HG03108 (cell line): ENCODE measurements around the gene FBXO47.

ENCODE experiments used
- ATAC-seq: cut with Tn5 transposase; IDR thresholded peaks from one replicate; pipeline ENCODE4 v1.9.1; 2021; ENCODE audit warnings: moderate library complexity; ENCODE audit not compliant: unreplicated experiment

FBXO47 gene

DNA sequence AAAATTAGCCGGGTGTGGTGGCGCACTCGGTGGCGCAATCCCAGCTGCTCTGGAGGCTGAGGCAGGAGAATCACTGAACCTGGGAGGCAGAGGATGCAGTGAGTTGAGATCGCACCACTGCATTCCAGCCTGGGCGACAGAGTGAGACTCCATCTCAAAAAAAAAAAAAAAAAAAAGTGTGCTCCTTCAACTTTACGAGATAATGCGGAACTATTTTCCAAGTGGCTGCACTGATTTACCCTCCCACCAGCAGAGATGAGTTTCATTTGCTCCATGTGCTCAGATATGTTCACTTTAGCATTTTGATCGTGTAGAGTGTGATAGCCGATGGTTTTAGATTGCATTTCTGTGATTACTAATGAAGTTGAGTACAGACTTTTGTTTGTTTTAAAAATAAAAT, 61.8 kb downstream of the FBXO47 start:
- no peak for ATAC-seq

DNA sequence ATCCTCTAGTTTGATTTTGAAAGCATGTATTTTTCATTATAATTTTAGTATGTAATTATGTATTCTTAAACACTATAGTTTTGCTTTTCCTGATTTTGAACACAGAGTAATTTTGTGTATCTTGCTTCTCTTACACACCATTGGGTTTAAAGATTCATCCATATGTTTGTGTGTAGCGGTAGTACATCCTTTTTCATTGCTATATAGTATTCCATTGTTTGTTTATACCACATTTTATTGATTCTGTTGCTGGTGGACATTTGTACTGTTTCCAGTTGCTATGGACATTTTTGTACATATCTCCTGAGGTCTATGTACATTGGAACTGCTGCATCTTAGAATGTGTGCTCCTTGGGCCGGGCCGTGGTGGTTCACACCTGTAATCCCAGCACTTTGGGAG, 62.3 kb downstream of the FBXO47 start:
- ATAC-seq: no peak

DNA sequence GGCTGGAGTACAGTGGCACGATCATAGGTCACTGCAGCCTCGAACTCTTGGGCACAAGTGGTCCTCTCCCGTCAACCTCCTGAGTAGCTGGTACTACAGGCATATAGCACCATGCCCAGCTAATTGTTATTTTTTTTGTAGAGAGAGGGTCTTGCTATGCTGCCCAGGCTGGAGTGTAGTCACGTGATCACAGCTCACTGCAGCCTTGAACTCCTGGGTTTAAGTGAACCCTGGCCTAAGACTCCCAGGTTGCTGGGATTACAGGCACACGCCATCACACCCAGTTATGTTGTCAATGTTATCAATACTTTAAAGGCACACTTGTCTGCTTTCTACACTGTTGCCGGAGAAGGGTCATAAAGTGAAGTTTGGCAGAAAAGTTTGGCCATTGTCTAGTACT, 63.8 kb downstream of the FBXO47 start:
- no peak for ATAC-seq

DNA sequence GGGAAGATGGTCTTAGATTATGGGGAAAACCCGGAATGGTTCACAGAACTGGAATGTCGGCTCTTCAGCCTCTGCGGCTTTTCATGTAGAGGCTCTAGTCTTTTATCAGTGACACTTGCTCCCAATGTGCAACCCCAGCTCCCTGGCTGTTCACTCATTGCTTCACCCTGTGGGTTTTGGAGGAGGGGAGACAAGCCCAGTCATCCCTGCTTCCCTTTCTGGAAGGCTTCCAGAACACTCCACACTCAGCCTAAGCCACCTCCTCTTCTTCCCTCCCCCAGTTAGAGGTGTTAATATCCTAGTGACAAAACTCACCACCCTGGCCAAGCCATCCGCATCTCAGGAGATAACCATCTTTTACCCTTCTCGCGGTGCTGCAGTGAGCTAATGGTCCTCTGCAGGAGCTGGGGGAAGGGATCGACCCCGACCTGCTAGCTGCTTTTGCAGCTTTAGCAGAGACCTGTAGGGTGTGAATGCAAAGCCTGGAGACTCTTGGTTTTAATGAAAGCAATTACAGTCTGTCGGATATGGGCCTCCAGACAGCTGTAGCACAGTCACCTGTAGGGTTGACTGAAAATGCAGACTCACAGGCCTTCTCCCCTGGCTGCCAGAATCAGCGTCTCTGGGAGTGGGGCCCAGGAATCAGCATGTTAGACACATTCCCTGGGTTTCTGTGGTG, 66.1 kb downstream of the FBXO47 start:
- ATAC-seq: no peak

DNA sequence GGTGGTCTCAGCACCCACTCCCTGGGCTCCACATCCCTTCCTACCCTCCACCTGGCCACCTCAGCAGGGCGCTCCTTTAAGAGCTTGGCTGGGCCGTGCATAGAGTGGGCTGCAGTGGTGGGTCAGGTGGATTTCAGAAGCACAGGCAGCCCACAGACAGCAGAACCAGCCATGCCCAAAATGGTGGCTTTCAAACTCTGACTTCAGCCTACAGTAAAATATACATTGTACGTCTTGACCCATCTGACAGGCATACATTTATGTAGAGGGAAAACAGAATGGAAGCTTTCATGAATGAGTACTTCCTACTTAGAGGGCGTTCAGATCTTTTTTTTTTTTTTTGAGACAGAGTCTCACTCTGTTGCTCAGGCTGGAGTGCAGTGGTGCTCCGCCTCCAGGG, 67.8 kb downstream of the FBXO47 start:
- ATAC-seq: no peak

DNA sequence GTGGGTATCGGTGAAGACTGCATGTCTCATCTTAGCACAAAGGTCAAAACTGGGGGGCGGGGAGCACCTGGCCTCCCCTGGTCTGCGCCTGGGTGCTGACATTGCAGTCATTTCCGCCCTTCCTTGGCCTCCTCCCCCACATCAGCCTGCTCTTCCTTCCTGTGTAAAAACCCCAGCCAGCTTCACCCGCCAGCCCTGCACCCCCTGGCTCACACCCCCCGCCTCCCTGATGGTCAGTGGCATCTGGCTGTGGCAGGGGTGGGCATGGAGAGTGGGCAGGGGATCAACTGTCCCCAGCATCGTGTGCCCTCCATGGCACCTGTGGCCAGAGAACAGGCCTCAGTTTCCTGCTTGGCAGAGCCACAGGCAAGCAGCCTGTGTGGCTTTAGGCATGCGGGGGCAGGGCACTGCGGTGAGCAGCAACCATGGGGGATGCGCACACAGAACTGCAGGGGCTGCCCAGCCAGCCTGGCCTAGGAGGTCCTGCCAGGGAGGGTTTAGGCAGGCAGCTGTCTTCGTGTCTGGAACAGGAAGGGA, 68.3 kb downstream of the FBXO47 start:
- peak; percentile 85 for ATAC-seq

DNA sequence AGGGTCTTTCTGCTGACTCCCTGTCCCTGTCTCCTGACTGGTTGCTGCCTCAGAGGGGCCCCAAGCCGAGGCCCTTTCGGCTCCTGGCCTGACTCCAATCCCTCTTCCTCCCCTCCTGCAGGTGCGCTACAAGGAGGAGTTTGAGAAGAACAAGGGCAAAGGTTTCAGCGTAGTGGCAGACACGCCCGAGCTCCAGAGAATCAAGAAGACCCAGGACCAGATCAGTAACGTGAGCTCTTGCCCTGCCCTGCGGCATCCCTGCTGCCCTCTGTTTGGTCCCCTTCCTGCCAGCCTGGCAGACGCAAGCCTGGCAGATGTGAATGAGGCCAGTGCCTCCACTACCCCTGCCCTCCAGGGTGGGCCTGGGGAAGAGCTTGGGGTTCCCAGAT, 68.9 kb downstream of the FBXO47 start:
- ATAC-seq: peak; percentile 13

DNA sequence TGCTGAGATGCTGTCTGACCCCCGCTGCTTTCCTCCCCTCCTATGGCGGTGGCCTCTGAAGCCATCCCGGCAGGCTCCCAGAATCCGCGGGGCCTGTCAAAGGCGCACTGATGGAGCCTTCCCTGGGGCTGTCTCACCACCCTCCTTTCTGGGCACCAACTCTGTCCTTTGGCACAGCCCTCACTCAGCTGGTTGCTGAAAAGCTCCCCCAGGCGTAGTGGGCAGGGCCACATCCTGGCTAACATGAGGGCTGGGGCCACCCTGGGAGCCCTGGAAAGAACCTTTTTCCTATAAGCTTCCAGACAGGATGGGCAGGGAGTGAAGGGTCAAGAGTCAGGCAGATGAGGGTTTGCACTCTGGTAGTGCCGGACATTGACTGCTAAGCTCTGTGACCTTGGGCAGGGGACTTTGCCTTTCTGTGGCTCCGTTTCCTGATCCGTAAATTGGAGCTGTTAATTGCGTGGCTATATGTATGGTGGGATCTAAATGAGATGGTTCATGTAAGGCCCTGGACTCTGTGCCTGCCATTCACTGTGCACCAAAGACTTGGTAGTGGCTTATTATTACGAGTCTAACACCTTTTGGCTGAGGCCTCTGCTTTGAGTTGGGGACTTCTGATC, 69.4 kb downstream of the FBXO47 start:
- ATAC-seq: no peak

DNA sequence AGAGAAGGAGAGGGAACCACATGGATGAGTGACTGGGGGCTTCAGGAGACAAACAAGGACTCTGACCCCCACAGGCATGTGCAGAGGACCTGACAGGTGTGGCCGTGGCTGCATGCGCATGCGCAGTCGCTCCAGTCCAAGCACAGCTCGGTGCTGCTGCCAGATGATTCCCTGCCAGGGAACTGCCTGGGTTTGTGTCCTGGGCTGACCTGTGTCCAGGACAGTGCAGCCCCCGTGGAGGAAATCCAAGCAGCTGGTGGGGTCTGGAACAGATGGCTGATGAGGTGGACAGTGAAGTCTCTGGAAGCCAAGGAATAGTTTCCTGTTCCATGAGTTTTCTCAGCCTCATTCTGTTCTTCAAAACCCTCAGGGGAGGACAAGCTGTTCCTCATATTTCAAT, 70.0 kb downstream of the FBXO47 start:
- ATAC-seq: no peak

DNA sequence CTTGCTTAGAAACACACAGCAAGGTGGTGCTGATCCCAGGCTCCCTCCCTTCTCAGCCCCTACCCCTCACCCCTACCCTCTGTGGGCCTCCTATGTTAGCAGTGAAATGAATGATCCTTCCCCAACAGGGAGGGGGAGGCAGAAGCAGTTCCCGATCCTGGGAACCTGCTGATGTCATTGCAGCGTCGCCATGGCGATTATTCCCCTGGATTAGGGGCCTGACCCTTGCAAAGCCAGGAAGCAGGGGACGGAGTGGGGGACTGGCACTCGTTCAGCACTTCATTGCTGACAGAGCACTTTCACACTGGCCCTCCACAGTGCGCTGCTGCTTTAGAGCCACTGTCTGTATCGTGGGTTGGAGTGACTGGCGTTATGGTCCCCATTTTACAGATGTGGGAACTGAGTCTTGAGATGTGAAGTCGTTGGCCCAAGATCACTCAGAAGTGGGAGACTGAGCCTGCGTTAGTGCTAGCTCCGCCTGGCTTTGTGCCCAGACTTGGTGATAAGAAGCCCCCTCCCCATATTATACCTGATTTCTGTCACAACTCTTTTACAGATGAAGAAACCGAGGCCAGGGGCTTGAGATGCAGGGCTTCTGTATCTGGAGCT, 70.8 kb downstream of the FBXO47 start:
- ATAC-seq: no peak

DNA sequence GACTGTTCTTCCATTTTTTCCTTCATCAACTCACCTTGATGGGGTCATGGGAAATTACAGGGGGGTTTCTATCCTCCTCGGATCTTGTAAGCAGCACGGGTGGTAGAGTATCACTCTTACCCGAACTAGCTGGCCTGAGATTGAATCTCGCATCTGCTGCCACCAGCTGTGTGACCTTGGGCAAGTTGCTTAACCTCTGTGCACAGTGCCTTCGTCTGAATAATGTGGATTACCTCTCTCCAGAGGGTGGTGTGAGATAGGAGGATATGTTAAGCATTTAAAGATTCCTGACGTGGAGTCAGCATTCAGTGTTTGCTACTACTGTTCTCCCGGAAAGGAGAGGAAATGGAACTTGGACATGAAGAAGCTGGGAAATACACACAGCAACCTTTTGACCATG, 72.9 kb downstream of the FBXO47 start:
- no peak for ATAC-seq

DNA sequence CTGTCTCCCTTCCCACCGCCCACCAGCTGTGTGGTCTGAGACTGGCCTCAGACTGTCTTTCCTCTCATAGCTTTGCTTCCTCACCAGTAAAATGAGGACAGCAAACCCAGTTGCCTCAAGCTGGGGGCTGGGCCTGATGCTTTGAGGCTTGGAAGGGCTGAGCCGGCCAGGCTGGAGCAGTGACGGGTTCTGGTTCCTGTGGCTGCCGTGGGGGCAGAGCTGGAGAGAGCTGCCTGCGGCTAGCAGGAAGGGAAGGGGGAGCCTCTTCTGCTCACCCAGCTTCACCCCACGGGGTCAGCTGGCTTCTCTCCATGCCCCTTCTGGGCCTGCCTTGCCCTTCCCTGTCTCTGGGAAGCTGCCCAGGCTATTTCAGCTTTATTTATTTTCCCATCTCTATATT, 73.6 kb downstream of the FBXO47 start:
- ATAC-seq: no peak

DNA sequence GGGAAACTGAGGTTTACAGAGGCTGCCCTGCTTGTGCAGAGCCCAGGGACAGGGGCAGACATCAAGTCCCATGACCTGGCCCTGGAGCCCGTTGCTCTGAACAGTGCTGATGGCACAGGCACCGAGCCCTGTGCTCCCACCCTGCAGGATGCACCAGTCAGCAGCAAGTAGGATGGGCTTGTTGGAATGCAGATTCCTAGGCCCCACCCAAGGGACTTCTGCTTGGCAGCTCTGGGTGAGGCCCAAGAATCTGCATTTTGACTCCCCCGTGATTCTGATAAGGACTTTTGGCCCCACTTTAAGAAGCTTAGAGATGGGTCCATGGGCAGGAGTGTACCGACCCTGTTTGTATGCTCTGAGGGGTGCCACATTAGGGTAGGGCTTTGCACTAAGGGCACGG, 74.1 kb downstream of the FBXO47 start:
- no peak for ATAC-seq

DNA sequence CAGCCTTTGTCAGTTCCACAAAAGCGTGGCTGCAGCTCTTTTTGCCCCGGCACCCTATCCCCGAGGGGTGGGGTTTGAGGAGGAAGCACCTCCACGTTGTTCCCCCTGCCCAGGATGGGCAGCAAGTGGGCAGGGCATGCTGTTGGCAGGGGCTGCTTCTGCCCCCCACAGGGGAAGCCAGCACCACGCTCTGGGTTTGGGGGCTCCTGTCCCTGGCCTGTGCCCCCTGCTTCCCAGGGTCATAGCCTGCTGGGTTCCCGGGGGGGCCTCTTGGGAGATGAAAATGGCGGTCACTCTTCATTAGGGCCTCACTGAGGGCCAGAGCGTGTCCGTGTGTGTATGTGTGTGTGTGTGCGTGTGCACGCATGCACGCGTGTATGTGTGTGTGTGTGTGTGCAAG, 74.6 kb downstream of the FBXO47 start:
- ATAC-seq: no peak

DNA sequence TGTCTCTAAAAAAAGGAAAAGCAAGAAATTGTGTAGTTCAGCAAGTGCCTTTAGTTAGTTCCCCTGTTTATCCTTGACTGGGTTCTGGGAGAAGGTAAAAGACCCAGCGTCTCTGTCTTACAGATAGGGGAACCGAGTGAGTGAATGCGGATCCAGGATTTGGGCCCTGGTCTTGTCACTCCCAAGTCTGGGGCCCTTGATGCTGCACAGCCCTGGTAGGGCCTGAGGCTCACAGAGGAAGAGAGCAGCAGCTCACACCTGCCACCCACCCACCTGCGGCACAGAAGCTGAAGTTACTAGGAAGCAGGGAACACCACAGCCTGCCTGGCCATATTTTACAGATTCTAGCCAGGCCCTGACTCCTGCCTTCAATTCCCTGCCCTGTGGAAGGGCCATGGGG, 75.1 kb downstream of the FBXO47 start:
- ATAC-seq: no peak

DNA sequence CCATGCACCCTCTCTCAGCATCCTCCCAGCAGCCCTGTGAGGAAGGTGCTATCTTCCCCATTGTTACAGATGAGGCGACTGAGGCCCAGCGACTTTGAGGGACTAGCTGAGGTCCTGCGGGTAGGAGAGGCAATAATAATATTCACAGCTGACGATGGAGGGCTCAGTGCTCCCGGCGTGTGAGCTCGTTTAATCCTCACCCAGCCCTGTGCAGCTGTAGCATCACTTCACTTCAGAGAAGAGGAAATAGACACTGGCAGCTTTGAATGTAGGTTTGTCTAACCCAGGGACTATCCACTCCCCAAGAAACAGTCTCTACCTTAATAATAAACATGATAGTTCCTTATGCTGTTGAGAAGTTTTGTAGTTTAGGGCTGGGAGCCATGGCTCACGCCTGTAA, 75.8 kb downstream of the FBXO47 start:
- ATAC-seq: no peak

DNA sequence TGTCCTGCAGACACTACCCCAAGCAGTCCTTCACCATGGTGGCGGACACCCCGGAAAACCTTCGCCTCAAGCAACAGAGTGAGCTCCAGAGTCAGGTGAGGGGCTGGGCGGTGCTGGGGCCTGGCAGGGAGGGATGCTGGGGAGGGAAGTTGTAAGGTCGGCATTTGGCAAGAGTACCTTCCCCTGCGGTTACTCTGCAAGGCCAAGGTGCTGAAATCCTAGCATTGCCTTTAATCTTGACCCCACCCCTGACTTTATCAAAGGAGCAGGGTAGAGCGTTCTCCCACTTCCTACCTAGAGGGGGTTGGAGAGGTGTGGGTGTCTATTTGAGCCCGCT, 76.8 kb downstream of the FBXO47 start:
- ATAC-seq: no peak

DNA sequence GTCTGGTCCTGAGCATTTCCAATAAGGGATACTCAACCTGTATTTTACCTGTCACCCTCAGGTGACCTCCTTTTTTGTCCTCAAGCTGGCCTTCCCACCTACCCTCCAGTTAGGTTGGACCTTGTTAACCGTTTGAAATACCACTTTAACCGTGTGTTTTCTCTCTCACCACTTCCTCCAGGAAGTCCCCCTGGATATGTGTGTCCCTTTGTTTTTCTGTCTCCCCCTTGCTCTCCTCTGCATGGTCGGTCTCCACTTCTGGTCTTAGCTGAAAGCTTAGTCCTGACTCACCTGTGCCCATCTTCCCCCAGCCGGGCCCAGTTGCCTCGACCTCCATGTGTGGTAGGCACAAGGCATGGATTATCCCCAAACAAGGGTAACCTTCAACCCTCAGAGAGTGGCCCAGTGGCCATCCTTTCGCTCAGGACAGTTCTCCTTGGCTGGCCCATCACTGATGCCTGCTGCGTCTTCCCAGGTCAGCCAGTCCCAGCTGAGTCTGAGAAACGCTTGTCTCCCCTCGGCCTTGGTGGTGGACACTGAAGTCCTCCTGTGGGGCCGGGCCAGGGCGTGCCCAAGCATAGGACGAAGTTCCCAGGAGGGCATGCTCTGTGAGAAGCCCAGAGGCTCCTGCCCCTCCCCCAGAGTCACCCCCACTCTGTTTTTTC, 77.3 kb downstream of the FBXO47 start:
- ATAC-seq: no peak

DNA sequence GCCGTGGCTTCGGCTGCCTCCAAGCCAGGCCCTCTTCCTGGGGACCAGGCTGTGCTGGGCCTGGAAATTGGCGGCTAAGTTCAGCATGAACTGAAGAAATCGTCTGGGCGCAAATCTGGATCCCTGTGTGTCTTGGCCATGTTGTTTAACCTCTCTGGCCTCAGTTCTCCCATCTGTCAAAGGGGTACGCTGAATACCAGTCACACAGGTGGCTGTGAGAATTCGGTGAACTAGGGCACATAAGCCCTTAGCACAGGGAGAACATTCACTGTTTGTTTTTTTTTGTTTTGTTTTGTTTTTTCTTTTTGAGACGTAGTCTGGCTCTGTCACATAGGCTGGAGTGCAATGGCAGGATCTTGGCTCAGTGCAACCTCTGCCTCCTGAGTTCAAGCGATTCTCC, 78.4 kb downstream of the FBXO47 start:
- ATAC-seq: no peak

DNA sequence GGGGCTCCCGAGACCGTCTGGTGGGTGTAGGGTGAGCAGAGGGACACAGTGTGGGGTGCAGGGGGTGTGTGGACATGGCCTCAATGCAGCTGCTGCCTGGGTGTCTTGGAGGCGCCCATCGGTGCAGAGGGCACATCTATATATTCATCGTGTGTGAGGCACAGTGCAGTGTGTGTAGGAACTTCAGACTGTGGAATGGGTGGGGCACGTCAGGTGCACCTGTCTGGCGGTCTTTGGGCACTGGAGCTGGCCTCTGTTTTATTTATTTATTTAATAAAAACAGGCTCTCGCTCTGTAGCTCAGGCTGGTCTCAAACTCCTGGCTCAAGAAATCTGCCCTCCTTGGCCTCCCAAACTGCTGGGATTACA, 80.6 kb downstream of the FBXO47 start:
- ATAC-seq: no peak
